OCI-LY7 (cell line): ENCODE data around the gene FRMD6.

Experiments
- CTCF ChIP-seq: fragments of 200-600 bp; sonication (generic); conservative IDR thresholded peaks from 2 replicates; pipeline ENCODE4 v1.5.1; 2014; ENCODE audit warnings: mild to moderate bottlenecking, antibody characterized with exemption, low read length, moderate library complexity, mixed read lengths
- EZH2phosphoT487 ChIP-seq: fragments of 200-600 bp; sonication (generic); IDR thresholded peaks from 2 replicates; pipeline ENCODE4 v1.6.1; 2018; ENCODE audit warnings: low read depth, borderline replicate concordance, mild to moderate bottlenecking, mixed run types, antibody characterized with exemption, low read length, moderate library complexity, mixed read lengths

GRCh38 chr14:51676549-51676948, 24.8 kb downstream of the FRMD6 start:
- no peak for TF ChIP-seq EZH2phosphoT487
- TF ChIP-seq CTCF = no peak
